ENCODE measurements around the gene ZCWPW2. TPM values are rescaled to one million over a fixed set of nuclear protein-coding genes. Genes with fewer than 3 reads are reported as not detected.

Gene ZCWPW2
- total RNA-seq, 2 experiments from 2014 or later: 0.17 TPM; not detected in 1

GRCh38 chr3:28542351-28542750, 193.8 kb downstream of the ZCWPW2 start:
- intact Hi-C loops (cut with micrococcal nuclease): no loop called here
- H3K9me3 Mint-ChIP-seq: peaks cover 24% of the 10 kb centered on the region
- no peaks in the 10 kb centered on the region for H3K4me1 Mint-ChIP-seq (ENCODE audit: low read depth)
- CTCF ChIA-PET: no interaction called here
- H3K27me3 Mint-ChIP-seq (ENCODE audit: low read depth): no peaks in the 10 kb centered on the region
- H3K27ac Mint-ChIP-seq: no peak overlapping the region
- H3K36me3 Mint-ChIP-seq (ENCODE audit: low read depth): no peaks in the 10 kb centered on the region
- H3K4me3 Mint-ChIP-seq: no peak overlapping the region
- DNase-seq: no peak

- CTCF ChIA-PET: no interaction called here
- no peak for DNase-seq
- Mint-ChIP-seq H3K27ac (no peak overlapping the region), H3K9me3 (peaks cover 24% of the 10 kb centered on the region), H3K27me3 (ENCODE audit: low read depth) (no peaks in the 10 kb centered on the region), H3K4me1 (ENCODE audit: low read depth) (no peaks in the 10 kb centered on the region), H3K36me3 (ENCODE audit: low read depth) (no peaks in the 10 kb centered on the region), H3K4me3 (no peak overlapping the region)
- intact Hi-C loops (cut with micrococcal nuclease): no loop called here
Observed at GRCh38 chr3:28544236-28544635, 195.7 kb downstream of the ZCWPW2 start.

GRCh38 chr3:28544831-28545230, 196.3 kb downstream of the ZCWPW2 start:
- H3K36me3 Mint-ChIP-seq (ENCODE audit: low read depth): no peaks in the 10 kb centered on the region
- H3K4me1 Mint-ChIP-seq (ENCODE audit: low read depth): no peaks in the 10 kb centered on the region
- no peak overlapping the region for H3K27ac Mint-ChIP-seq
- H3K9me3 Mint-ChIP-seq: peaks cover 23% of the 10 kb centered on the region
- CTCF ChIA-PET: no interaction called here
- H3K27me3 Mint-ChIP-seq (ENCODE audit: low read depth): no peaks in the 10 kb centered on the region
- intact Hi-C loops (cut with micrococcal nuclease): no loop called here
- no peak for DNase-seq
- H3K4me3 Mint-ChIP-seq: no peak overlapping the region

- no peak for DNase-seq
- Mint-ChIP-seq H3K36me3 (ENCODE audit: low read depth) (no peaks in the 10 kb centered on the region), H3K9me3 (peaks cover 3% of the 10 kb centered on the region), H3K27me3 (ENCODE audit: low read depth) (no peaks in the 10 kb centered on the region), H3K27ac (no peak overlapping the region), H3K4me3 (no peak overlapping the region), H3K4me1 (ENCODE audit: low read depth) (no peaks in the 10 kb centered on the region)
- intact Hi-C loops (cut with micrococcal nuclease): no loop called here
- CTCF ChIA-PET: no interaction called here
Observed at GRCh38 chr3:28547677-28548076, 199.2 kb downstream of the ZCWPW2 start.

GRCh38 chr3:28553175-28553574, 204.7 kb downstream of the ZCWPW2 start:
- Mint-ChIP-seq H3K27me3 (ENCODE audit: low read depth) (peaks cover 2% of the 10 kb centered on the region), H3K27ac (no peak overlapping the region), H3K9me3 (no peaks in the 10 kb centered on the region), H3K36me3 (ENCODE audit: low read depth) (no peaks in the 10 kb centered on the region), H3K4me1 (ENCODE audit: low read depth) (no peaks in the 10 kb centered on the region), H3K4me3 (no peak overlapping the region)
- no peak for DNase-seq
- intact Hi-C loops (cut with micrococcal nuclease): no loop called here
- CTCF ChIA-PET: no interaction called here

GRCh38 chr3:28556195-28556594, 207.7 kb downstream of the ZCWPW2 start:
- Mint-ChIP-seq H3K27me3 (ENCODE audit: low read depth) (peaks cover 2% of the 10 kb centered on the region), H3K4me1 (ENCODE audit: low read depth) (no peaks in the 10 kb centered on the region), H3K27ac (no peak overlapping the region), H3K9me3 (no peaks in the 10 kb centered on the region), H3K4me3 (no peak overlapping the region), H3K36me3 (ENCODE audit: low read depth) (no peaks in the 10 kb centered on the region)
- DNase-seq: no peak
- intact Hi-C loops (cut with micrococcal nuclease): no loop called here
- CTCF ChIA-PET: no interaction called here

- H3K4me1 Mint-ChIP-seq (ENCODE audit: low read depth): no peaks in the 10 kb centered on the region
- H3K27ac Mint-ChIP-seq: no peak overlapping the region
- no peaks in the 10 kb centered on the region for H3K9me3 Mint-ChIP-seq
- CTCF ChIA-PET: no interaction called here
- no peak overlapping the region for H3K4me3 Mint-ChIP-seq
- no peaks in the 10 kb centered on the region for H3K36me3 Mint-ChIP-seq (ENCODE audit: low read depth)
- intact Hi-C loops (cut with micrococcal nuclease): no loop called here
- no peaks in the 10 kb centered on the region for H3K27me3 Mint-ChIP-seq (ENCODE audit: low read depth)
- DNase-seq: no peak
Observed at GRCh38 chr3:28564211-28564610, 215.7 kb downstream of the ZCWPW2 start.

GRCh38 chr3:28569357-28569756, 220.8 kb downstream of the ZCWPW2 start:
- CTCF ChIA-PET: no interaction called here
- intact Hi-C loops (cut with micrococcal nuclease): no loop called here
- Mint-ChIP-seq H3K36me3 (ENCODE audit: low read depth) (no peaks in the 10 kb centered on the region), H3K27me3 (ENCODE audit: low read depth) (peaks cover 10% of the 10 kb centered on the region), H3K4me3 (no peak overlapping the region), H3K4me1 (ENCODE audit: low read depth) (no peaks in the 10 kb centered on the region), H3K27ac (no peak overlapping the region), H3K9me3 (no peaks in the 10 kb centered on the region)
- no peak for DNase-seq

- peaks cover 45% of the 10 kb centered on the region for H3K27me3 Mint-ChIP-seq (ENCODE audit: low read depth)
- no peak overlapping the region for H3K27ac Mint-ChIP-seq
- no peaks in the 10 kb centered on the region for H3K36me3 Mint-ChIP-seq (ENCODE audit: low read depth)
- peaks cover 5% of the 10 kb centered on the region for H3K4me1 Mint-ChIP-seq (ENCODE audit: low read depth)
- no peaks in the 10 kb centered on the region for H3K9me3 Mint-ChIP-seq
- CTCF ChIA-PET: no interaction called here
- H3K4me3 Mint-ChIP-seq: no peak overlapping the region
- intact Hi-C loops (cut with micrococcal nuclease): no loop called here
- no peak for DNase-seq
Observed at GRCh38 chr3:28574036-28574435, 225.5 kb downstream of the ZCWPW2 start.

GRCh38 chr3:28575100-28575745, 226.7 kb downstream of the ZCWPW2 start:
- H3K27ac Mint-ChIP-seq: no peak overlapping the region
- CTCF ChIA-PET: no interaction called here
- no peak overlapping the region for H3K4me3 Mint-ChIP-seq
- H3K27me3 Mint-ChIP-seq (ENCODE audit: low read depth): peaks cover 51% of the 10 kb centered on the region
- H3K36me3 Mint-ChIP-seq (ENCODE audit: low read depth): no peaks in the 10 kb centered on the region
- no peak for DNase-seq
- H3K4me1 Mint-ChIP-seq (ENCODE audit: low read depth): peaks cover 5% of the 10 kb centered on the region
- no peaks in the 10 kb centered on the region for H3K9me3 Mint-ChIP-seq
- intact Hi-C loops (cut with micrococcal nuclease): no loop called here

Other genes starting within 250 kb of the ZCWPW2 start
- 10 to 100 TPM; 27.6 to 28.6 TPM for gene CMC1, start 107.1 kb upstream of the ZCWPW2 start, total RNA-seq
- gene AZI2, start 103 bp downstream of the ZCWPW2 start, total RNA-seq: 10 to 100 TPM; 31.5 to 39.4 TPM

Data from activated naive CD4-positive, alpha-beta T cell treated with anti-CD3 and anti-CD28 coated beads for 36 hours (primary cell).